ENCODE measurements around the gene CCDC12. TPM values are rescaled to one million over a fixed set of nuclear protein-coding genes. Genes with fewer than 3 reads are reported as not detected.

CCDC12 gene
- total RNA-seq, 4 donors from 2014 or later: 30.8 to 61.5 (median 45.4) TPM

- TF ChIP-seq, protein P1, sequence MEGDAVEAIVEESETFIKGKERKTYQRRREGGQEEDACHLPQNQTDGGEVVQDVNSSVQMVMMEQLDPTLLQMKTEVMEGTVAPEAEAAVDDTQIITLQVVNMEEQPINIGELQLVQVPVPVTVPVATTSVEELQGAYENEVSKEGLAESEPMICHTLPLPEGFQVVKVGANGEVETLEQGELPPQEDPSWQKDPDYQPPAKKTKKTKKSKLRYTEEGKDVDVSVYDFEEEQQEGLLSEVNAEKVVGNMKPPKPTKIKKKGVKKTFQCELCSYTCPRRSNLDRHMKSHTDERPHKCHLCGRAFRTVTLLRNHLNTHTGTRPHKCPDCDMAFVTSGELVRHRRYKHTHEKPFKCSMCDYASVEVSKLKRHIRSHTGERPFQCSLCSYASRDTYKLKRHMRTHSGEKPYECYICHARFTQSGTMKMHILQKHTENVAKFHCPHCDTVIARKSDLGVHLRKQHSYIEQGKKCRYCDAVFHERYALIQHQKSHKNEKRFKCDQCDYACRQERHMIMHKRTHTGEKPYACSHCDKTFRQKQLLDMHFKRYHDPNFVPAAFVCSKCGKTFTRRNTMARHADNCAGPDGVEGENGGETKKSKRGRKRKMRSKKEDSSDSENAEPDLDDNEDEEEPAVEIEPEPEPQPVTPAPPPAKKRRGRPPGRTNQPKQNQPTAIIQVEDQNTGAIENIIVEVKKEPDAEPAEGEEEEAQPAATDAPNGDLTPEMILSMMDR (IDR thresholded peaks at IDR 0.05): no peak
- ATAC-seq (ENCODE audit: low FRiP score): no peak
Measured at GRCh38 chr3:46954178-46954577, 22.4 kb downstream of the CCDC12 start.

DNA sequence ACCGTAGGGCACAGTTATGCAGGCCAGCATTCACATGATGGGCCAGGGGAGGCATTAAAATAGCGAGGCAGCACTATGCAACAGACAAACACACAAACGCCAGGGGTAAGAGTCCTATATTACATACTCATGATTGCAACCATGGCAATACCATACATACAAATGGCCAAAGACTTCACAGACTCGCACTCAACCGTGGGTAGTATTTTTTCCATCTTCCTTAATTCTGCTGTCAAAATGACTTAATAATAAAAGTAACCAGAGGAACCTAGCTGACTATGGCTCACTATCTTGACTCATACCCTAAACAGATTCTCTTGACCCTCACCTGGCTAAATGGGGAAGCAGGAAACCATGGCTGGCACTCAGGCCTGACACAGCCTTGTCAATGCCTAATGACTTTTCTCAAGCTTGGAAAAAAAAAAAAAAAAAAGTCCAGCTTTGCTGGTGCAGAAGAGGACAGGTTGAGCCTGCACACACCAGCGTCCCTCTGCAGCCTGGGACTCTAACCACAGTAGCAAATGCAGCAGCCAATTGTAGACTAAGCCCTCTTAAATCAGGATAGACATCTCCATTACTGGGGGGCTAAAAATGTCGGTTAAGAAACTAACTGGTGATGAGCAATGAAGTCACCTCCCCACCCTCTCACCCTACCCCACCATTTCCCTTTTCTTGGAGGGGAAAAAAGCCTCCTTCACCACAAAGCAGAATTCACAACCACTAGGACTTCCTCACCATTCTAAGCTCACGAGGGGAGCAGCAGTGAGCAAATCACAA, 23.1 kb downstream of the CCDC12 start:
- no peak for DNase-seq (ENCODE audit: low spot score)
- TF ChIP-seq, protein P1 (IDR thresholded peaks at IDR 0.05): no peak
- no peak for ATAC-seq (ENCODE audit: low FRiP score)

More at GRCh38 chr3:46954178-46954577, 22.4 kb downstream of the CCDC12 start:
- DNase-seq (ENCODE audit: low spot score): no peak

DNA sequence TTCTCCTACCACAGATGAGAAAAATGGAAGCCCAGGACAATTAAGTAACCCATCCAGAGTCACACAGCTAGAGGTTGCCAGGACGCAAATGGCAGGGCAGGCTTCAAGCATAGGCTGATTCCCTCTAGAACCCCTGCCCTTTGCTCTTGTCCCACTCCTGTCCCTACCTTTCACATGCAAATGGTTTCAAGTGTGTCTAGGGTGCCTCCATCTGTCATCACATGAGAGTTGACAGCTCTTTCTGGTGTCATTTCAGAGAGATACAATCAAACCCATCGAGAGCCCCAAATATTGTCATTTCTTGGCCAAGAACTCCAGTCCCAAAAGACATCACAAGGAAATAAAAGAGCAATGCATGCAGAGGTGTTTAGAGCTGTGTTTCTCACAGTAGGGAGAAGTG, 23.7 kb downstream of the CCDC12 start:
- DNase-seq (ENCODE audit: low spot score): no peak
- TF ChIP-seq, protein P1 (IDR thresholded peaks at IDR 0.05): no peak
- ATAC-seq (ENCODE audit: low FRiP score): no peak

DNA sequence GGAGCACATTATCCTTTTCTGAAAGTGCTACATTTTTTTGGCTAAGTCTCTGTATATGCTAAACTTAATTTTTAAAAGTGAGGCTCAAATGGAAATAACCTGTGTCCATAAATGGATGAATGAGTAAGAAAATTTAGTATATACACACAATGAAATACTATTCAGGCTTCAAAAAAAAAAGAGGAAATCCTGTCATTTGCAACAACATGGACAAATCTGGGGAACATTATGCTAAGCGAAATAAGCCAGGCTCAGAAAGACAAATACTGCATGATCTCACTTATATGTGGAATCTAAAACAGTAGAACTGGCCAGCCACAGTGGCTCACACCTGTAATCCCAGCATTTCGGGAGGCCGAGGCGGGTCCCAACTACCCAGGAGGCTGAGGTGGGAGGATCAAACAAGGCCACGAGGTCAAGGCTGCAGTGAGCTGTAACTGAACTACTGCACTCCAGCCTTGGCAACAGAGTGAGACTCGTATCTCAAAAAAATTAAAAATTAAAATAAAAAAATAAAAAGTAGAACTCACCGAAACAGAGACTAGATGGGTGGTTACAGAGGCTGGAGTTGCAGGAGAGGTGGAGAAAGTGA, 25.8 kb downstream of the CCDC12 start:
- TF ChIP-seq, protein P1 (IDR thresholded peaks at IDR 0.05): no peak
- no peak for ATAC-seq (ENCODE audit: low FRiP score)
- no peak for DNase-seq (ENCODE audit: low spot score)

DNA sequence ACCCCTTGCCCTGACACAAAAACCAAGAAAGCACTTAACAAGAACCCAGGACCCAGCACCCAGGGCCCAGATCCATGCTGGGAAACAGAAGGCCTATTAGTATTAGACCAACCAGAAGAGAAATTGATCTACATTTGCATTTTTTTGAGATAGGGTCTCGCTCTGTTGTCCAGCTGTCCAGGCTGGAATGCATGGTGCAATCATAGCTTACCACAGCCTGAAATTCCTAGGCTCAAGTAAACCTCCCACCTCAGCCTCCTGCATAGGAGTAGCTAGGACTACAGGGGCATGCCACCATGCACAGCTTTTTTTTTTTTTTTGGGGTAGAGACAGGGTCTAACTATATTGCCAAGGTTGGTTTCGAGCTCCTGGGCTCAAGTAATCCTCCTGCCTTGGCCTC, 26.4 kb downstream of the CCDC12 start:
- DNase-seq (ENCODE audit: low spot score): no peak
- no peak for ATAC-seq (ENCODE audit: low FRiP score)
- TF ChIP-seq, protein P1 (IDR thresholded peaks at IDR 0.05): no peak

DNA sequence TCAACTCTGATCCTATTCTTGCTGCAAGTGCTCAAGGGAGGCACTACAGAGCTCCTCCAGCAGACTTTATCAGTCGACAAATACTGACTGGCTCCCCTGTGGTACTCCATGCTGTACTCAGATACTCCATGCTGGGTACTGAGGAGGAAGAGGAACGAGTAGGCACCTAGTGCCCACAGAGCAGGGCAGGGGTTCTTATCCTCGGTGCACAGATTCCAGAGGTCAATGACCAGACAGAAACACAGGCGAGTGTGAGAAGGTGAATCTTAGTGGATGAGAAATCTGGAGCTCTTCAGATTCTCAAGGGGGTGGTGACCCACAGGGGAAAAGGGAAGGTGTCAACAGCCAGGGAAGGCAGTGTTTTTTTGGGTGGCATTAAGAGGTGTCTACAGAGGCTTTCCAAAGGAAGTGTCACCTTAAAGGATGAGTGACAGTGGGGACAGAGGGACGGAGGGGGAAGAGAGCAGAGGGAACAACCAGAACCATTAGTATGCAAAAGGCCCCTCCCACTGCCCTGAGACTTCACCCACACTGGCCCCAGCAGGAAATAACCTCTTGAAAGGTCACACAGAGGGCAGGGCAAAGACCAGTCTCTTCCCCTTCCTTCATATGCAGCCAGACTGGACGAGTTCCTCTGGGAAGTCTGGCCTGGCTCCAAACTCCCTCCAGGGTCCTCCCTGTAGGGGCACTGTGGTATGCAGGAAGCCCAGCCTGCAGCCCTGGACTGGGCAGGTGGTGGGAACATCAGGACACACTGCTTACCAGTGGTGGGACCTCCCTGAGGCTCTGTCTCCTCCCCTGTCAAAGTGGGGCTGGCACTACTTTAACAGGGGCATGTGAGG, 27.5 kb downstream of the CCDC12 start:
- DNase-seq (ENCODE audit: low spot score) (no peak), ATAC-seq (ENCODE audit: low FRiP score) (no peak)
- TF ChIP-seq, protein P1 (IDR thresholded peaks at IDR 0.05): no peak
